NCI-H82 (cell line): ENCODE measurements around the gene NRG3.
A peak's percentile ranks its signal among the peaks of the same experiment; 100 is the strongest.
"Not testable (repeated sequence)": the region's sequence is repeated elsewhere in the genome, so short reads cannot be mapped to it uniquely, and the experiment has no call there.

Experiments
- DNase-seq: peaks from one replicate; lab custom pipeline; 2025; lab: John Stamatoyannopoulos, UW

Gene NRG3

GRCh38 chr10:82574081-82574480 lies 699.1 kb downstream of the NRG3 start:
- no peak for DNase-seq

DNA sequence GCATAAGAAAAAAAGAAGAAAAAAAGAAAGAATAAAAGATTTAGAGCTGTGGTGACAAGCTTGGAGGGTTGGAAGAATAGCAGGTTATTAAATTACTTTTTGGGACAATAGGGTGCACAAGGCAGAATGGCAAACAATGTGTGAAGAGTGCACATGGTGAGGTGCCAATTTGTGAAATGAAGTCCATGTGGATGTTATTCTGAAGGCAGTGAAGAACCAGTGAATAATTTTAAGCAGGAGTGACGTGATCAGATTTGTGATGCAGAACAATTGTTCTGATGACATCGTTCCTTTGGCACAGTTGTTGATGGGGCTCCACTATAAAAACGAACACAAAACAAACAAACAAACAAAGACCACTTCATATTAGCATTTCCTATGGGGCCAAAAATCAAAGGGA lies 700.3 kb downstream of the NRG3 start:
- DNase-seq: no peak

DNA sequence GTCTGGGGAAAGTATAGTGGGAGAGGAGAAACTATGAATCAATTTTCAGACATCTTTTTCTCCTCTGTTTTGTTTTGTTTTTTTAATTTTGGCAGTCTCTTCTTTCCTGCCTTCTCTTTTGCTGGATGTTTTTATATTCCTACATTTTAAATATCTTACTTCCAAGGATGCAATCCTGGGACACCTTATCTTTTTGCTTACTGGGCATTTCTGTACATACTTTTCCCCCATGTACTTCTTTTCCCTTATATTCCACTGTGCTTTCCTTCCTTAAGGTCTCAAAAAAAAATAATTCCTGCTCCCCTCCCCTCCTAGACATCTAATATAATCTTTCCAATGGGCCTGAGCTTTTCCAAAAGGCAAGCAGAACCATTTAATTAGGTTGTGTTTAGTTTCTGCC lies 701.1 kb downstream of the NRG3 start:
- DNase-seq: no peak

DNA sequence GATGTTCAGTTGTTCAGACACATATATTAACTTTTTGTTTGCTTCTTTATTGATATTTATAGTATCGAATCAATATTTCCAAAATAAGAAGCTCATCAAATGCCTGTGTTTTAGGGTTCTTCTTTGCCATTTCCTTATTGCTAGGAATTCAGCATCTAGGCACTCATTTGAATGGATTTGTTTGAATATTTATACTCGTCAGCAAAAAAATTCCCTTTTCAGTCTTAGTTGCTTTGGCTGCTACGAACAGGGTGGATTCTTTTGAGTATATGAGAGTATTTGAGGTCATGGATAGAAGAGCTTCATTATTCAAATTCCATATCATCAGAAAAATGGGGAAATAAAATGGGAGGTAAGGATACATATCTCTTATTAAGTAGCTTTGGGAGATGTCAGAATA lies 706.9 kb downstream of the NRG3 start:
- no peak for DNase-seq

- no peak for DNase-seq
Observed at GRCh38 chr10:82591421-82591820, 716.4 kb downstream of the NRG3 start.

- no peak for DNase-seq
Observed at GRCh38 chr10:82597840-82598239, 722.8 kb downstream of the NRG3 start.

DNA sequence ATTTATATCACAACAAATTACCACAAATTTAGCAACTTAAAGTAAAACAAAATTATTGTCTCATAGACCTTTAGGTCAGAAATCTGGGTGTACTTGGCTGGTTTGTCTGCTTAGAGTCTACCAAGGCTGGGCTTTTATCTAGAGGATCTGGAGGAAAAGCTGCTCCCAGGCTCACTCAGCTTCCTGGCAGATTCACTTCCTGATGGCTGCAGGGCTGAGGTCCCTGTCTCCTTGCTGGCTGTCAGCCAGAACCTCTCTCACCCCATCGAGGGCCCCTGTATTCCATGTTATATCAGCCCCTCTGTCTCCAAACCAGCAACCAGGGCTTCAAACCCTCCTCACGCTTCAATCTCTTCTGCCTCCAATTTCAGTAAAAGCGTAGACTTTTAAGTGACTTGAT lies 734.9 kb downstream of the NRG3 start:
- peak; percentile 40 for DNase-seq

DNA sequence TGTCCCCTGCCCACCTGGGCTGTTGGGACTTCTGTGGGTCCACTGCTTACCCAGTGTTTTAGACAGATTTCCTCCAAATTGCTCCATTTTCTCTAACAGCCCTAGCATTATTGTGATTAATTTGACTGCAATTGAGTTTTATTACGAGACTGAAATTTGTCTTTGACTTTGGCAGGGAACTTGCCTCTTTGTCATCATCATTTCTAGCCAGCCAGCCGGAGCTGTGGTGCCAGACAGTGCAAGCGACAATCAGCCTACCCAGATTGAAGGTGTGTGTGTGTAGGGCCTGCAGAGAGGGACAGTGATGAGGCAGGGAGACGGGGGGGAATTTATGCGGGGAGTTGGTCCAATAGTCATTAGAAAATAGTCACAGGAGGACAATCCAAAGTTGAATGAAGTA lies 743.0 kb downstream of the NRG3 start:
- peak; percentile 1 for DNase-seq

- no peak for DNase-seq
Observed at GRCh38 chr10:82621680-82622079, 746.7 kb downstream of the NRG3 start.

DNA sequence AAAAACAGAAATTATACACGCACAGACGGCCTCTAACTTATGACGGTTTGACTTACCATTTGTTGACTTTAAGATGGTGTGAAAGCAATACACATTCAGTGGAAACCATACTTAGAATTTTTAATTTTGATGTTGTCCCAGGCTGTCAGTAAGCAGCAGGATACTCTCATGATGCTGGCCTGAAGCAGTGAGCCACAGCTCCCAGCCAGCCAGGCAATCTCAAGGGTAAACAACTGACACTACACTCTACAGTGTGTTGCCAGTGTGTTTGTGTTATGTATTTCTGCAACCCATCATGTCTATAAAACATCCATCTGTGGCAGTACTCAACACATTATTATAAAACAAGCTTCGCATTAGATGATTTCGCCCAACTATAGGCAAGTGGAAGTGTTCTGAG lies 747.5 kb downstream of the NRG3 start:
- no peak for DNase-seq

DNA sequence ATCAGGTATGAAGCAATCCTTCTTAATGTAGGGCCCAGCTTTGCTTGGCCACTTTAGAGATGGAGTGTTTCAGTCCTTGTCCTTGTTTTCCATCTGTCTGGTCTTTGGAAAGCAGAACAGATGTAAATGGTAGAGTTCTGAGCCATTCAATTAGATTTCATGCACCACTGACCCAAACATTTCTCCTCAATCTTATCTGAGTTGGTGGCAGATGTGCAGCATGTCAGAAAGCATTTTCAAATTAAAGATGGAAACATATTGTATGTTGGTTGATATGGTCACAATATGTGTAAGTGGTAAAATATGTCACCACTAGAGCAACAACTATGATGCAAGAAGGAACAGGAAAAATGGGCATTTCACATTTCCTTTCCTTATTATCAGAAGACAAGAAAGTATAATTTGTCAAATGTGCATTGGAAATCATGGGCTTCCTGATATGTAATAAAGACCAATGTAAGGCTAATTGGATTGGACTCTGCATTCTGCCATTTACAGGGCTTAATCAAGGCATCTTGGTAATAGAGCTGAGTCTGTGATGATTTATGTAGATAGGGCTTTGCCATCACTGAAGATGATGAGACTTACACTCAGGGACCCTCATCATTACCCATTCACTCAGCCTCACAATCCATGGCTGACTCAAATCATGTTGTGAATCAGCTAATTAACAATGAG lies 750.7 kb downstream of the NRG3 start:
- peak; percentile 89 for DNase-seq

DNA sequence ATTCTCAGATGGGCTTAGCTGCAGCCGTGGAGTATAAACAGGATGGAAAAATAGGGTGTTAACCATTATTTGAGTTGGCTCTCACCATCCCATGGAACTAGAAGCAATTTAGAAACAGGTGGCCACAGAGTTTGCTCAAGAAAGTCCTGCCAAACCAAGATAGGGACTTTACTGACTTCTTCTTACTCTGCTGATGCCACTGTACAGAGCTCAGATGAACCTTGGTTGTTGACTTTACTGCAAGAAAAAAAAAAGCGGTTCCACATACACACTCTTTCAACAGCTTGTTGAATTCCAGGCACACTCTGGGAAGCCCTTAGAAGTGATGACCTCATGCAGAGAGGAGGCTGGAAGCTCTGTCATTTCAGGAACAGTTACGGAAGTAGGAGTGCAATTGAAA lies 753.4 kb downstream of the NRG3 start:
- DNase-seq: no peak

DNA sequence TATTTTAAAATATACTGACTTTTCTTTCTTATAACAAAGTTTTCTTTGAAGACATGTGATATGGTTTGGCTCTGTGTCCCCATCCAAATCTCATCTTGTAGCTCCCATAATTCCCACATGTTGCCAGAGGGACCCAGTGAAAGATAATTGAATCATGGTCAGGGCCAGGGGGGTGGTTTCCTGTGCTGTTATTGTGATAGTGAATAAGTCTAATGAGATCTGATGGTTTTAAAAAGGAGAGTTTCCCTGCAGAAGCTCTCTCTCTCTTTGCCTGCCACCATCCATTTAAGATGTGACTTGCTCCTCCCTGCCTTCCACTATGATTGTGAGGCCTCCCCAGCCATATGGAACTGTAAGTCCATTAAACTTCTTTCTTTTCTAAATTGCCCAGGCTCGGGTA lies 768.1 kb downstream of the NRG3 start:
- DNase-seq: peak; percentile 12

- no peak for DNase-seq
Observed at GRCh38 chr10:82643601-82644000, 768.6 kb downstream of the NRG3 start.

- DNase-seq: no peak
Observed at GRCh38 chr10:82645221-82645620, 770.2 kb downstream of the NRG3 start.

DNA sequence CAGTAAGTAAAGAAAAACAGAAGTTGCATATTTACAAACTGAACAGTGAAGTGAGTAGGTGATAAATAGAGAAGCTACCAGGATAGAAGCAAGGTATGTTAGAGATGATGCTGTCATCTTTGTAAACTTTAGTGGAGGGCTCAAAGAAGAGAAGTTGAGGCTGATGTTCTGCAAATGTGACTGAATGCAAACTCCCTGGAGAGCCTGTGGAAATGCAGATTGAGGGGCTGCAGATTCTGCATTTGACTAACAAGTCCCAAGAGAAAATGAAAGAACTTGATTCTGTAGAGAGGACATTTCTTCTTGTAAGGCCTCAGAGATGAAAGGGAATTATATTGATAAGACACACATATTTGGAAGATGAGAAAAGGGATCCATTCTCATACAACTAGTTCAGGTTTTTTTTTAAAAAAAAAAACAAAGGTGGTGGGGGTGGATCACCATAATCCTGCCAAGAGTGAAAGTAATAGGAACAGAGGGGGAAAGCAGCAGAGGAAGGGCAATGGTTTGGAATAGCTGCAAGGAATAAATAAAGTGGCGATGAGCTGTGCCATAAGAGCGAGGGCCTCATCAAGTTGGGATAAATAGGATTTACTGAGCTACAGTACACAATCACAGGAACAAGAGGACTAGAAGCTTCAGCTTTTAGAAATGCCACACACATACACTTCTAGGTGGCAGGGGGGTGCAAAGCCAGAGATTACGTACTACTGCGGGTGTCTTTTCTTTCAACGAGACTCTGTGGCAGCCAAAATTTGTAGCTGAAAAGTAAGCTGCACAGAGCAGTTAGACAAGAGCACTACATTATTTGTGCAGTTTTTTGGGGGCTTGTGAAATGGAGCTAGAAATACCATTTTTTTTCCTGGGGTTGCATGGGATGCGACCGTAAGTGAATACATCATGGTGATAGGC lies 778.5 kb downstream of the NRG3 start:
- DNase-seq: no peak

GRCh38 chr10:82660205-82660604 lies 785.2 kb downstream of the NRG3 start:
- DNase-seq: no peak

DNA sequence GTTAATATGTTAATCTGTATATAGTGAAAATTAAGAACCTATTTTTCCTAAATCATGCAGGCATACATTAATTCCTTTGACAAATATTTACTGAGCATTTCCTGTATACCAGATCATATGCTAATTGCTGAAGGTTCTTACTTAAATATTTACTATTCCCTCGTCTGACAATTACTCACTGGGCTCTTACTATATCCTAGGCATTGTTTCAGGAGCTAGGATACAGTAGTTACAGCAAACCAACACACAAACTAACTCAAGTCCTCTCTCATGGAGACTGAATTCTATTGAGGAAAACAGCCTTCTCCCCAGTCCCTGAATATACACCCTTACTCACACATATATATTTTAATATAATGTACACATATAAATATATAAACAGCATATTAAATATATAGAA lies 786.0 kb downstream of the NRG3 start:
- no peak for DNase-seq

GRCh38 chr10:82661701-82662100 lies 786.7 kb downstream of the NRG3 start:
- no peak for DNase-seq

- DNase-seq: no peak
Observed at GRCh38 chr10:82668221-82668895, 793.4 kb downstream of the NRG3 start.

DNA sequence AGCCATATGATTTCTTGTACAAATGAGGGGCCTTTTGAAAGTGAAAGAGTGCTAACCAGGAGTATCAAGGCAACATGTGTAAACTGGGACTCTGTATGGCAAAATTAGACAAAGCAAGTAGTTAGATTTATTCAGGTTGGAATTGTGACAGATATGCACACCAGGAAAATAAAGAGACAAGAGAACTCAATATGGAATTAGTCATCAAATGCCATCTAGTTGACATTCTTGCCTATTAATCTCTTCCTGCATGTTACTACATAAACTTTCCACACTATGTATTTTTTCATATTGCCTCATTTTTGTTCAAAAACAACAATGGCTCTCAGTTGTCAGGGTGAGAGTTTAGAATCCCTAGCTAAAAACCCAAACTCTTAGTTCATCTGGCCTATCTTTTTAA lies 799.0 kb downstream of the NRG3 start:
- DNase-seq: no peak

GRCh38 chr10:82677932-82678331 lies 802.9 kb downstream of the NRG3 start:
- not testable (repeated sequence) for DNase-seq

GRCh38 chr10:82678451-82678850 lies 803.5 kb downstream of the NRG3 start:
- peak; percentile 38 for DNase-seq
